Measurements from ENCODE around the gene SPINK7.

SPINK7 gene

GRCh38 chr5:148343603-148344487 lies 31.6 kb downstream of the SPINK7 start:
- no peak for DNase-seq (ENCODE audit: low spot score)

- DNase-seq (ENCODE audit: low spot score) = no peak
Measured at GRCh38 chr5:148347706-148348105, 35.5 kb downstream of the SPINK7 start.

DNA sequence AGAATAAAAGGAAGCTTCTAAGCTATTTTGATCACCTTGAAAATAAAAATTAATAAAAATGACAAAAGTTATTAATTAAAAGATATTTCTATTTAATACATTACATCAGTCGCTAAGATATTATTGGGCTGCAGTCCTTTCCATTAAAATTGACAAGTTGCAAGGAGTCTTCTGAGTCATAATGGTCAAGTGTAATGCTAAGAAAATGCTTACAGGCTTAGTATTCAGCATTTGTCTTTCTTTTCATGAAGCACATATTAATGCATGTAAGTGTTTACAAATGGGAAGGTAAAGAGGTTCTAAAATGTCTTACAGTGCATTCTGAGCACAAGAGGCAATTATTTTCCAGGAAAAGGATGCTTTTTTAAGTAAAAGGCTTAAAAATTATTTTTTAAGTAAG lies 40.5 kb downstream of the SPINK7 start:
- DNase-seq (ENCODE audit: low spot score) = no peak

- no peak for DNase-seq (ENCODE audit: low spot score)
Measured at GRCh38 chr5:148353634-148354033, 41.4 kb downstream of the SPINK7 start.

- DNase-seq (ENCODE audit: low spot score) = no peak
Measured at GRCh38 chr5:148364343-148364742, 52.1 kb downstream of the SPINK7 start.

Measured in CD4-positive, alpha-beta T cell treated with Interleukin-6 at 100 ng/mL for 8 hours (primary cell).